Esophagus (tissue), 2 donors: ENCODE data around the gene GTF3A. TPM values are rescaled to one million over a fixed set of nuclear protein-coding genes. Genes with fewer than 3 reads are reported as not detected.

Source experiments
- H3K27ac ChIP-seq, 2 donors: one replicate each; pipeline ENCODE4 v1.5.1; 2013; ENCODE audit warnings: low read depth in 2 of 2, mild to moderate bottlenecking in 2 of 2, inconsistent platforms in 1 of 2, low read length in 1 of 2, moderate library complexity in 1 of 2
- H3K27me3 ChIP-seq, 2 donors: one replicate each; pipeline ENCODE4 v1.6.1; 2013; ENCODE audit warnings: low read length in 2 of 2, control low read depth in 1 of 2, mild to moderate bottlenecking in 1 of 2; ENCODE audit not compliant: insufficient read depth in 2 of 2, control insufficient read depth in 1 of 2
- H3K36me3 ChIP-seq, 2 donors: one replicate each; pipeline ENCODE4 v1.6.1; 2013; ENCODE audit warnings: low read length in 1 of 2; ENCODE audit not compliant: control insufficient read depth in 2 of 2, insufficient read depth in 2 of 2
- H3K4me1 ChIP-seq, 2 donors: one replicate each; pipeline ENCODE4 v1.6.1; 2013; ENCODE audit warnings: low read length in 1 of 2; ENCODE audit not compliant: control insufficient read depth in 2 of 2, insufficient read depth in 2 of 2
- H3K4me3 ChIP-seq, 2 donors: one replicate each; pipeline ENCODE4 v1.5.1; 2013; ENCODE audit warnings: low read length in 2 of 2, mild to moderate bottlenecking in 2 of 2, low read depth in 1 of 2, moderate library complexity in 1 of 2
- H3K9me3 ChIP-seq, 2 donors: one replicate each; pipeline ENCODE4 v1.6.1; 2013; ENCODE audit warnings: mild to moderate bottlenecking in 2 of 2, low read depth in 1 of 2, low read length in 1 of 2, moderate library complexity in 1 of 2; ENCODE audit not compliant: control insufficient read depth in 2 of 2, insufficient read depth in 1 of 2
- WGBS, 2 donors: extraction: QIAGEN DNeasy Blood & Tissue Kit; methylation state at CpG; one replicate each; pipeline ENCODE4 v1.1.7; 2013; 5-methylcytosine and 5-hydroxymethylcytosine counted together
- polyA plus RNA-seq, 2 donors: library from polyadenylated mRNA; stranded (reverse); fragments of 200-250 nt; gene quantifications; one replicate each; pipeline ENCODE4 v1.2.3, GENCODE V29; 2013
- donor health status: healthy with polysubstance abuse.
- donor health status: Bipolar disorder and iron deficiency.

GTF3A gene
- polyA plus RNA-seq, 2 donors = 80.4 to 147 TPM

GRCh38 chr13:27403727-27404385 is 20.6 kb upstream of the GTF3A start:
- H3K36me3 ChIP-seq = no peaks in the 10 kb centered on the region
- no peaks in the 10 kb centered on the region for H3K9me3 ChIP-seq
- H3K27me3 ChIP-seq = no peaks in the 10 kb centered on the region
- H3K4me3 ChIP-seq = no peak overlapping the region
- H3K4me1 ChIP-seq = peaks cover 0 to 6% of the 10 kb centered on the region in 2 donors
- peak overlapping the region; percentile 1 to 59 for H3K27ac ChIP-seq
- 55 to 75% methylated on average over 10 of the region's 10 CpGs for WGBS, 2 donors

- no peaks in the 10 kb centered on the region for H3K9me3 ChIP-seq
- no peaks in the 10 kb centered on the region for H3K27me3 ChIP-seq
- peaks cover 0 to 6% of the 10 kb centered on the region in 2 donors for H3K4me1 ChIP-seq
- H3K36me3 ChIP-seq = no peaks in the 10 kb centered on the region
- no peak overlapping the region for H3K27ac ChIP-seq
- 68 to 86% methylated on average over 17 of the region's 17 CpGs for WGBS, 2 donors
- H3K4me3 ChIP-seq = no peak overlapping the region
Observed at GRCh38 chr13:27404680-27405079, 19.7 kb upstream of the GTF3A start.

GRCh38 chr13:27405546-27406134 is 18.8 kb upstream of the GTF3A start:
- H3K36me3 ChIP-seq = no peaks in the 10 kb centered on the region
- peaks cover 0 to 6% of the 10 kb centered on the region in 2 donors for H3K4me1 ChIP-seq
- H3K27ac ChIP-seq = no peak overlapping the region
- no peaks in the 10 kb centered on the region for H3K27me3 ChIP-seq
- WGBS, 2 donors = 86 to 87% methylated on average over 5 of the region's 5 CpGs
- no peak overlapping the region for H3K4me3 ChIP-seq
- no peaks in the 10 kb centered on the region for H3K9me3 ChIP-seq

- peaks cover 0 to 5% of the 10 kb centered on the region in 2 donors for H3K4me1 ChIP-seq
- no peaks in the 10 kb centered on the region for H3K36me3 ChIP-seq
- 83% methylated on average over 12 of the region's 12 CpGs for WGBS, 2 donors
- no peaks in the 10 kb centered on the region for H3K9me3 ChIP-seq
- no peaks in the 10 kb centered on the region for H3K27me3 ChIP-seq
- no peak overlapping the region for H3K27ac ChIP-seq
- H3K4me3 ChIP-seq = no peak overlapping the region
Observed at GRCh38 chr13:27406178-27406939, 18.1 kb upstream of the GTF3A start.

GRCh38 chr13:27408074-27408473 is 16.3 kb upstream of the GTF3A start:
- Histone ChIP-seq H3K36me3 (no peaks in the 10 kb centered on the region), H3K9me3 (no peaks in the 10 kb centered on the region), H3K27ac (no peak overlapping the region), H3K4me3 (no peak overlapping the region), H3K27me3 (no peaks in the 10 kb centered on the region), H3K4me1 (peaks cover 0 to 4% of the 10 kb centered on the region in 2 donors)
- WGBS, 2 donors = 65 to 79% methylated on average over 4 of the region's 4 CpGs

- 81 to 84% methylated on average over 2 of the region's 2 CpGs for WGBS, 2 donors
- no peaks in the 10 kb centered on the region for H3K9me3 ChIP-seq
- no peaks in the 10 kb centered on the region for H3K36me3 ChIP-seq
- H3K4me1 ChIP-seq = no peaks in the 10 kb centered on the region
- no peak overlapping the region for H3K4me3 ChIP-seq
- H3K27ac ChIP-seq = no peak overlapping the region
- H3K27me3 ChIP-seq = no peaks in the 10 kb centered on the region
Observed at GRCh38 chr13:27409013-27409412, 15.4 kb upstream of the GTF3A start.

GRCh38 chr13:27411341-27411740 is 13.1 kb upstream of the GTF3A start:
- no peak overlapping the region for H3K4me3 ChIP-seq
- H3K27ac ChIP-seq = no peak overlapping the region
- no peaks in the 10 kb centered on the region for H3K27me3 ChIP-seq
- WGBS, 2 donors = 69 to 71% methylated on average over 3 of the region's 3 CpGs
- H3K4me1 ChIP-seq = no peaks in the 10 kb centered on the region
- H3K36me3 ChIP-seq = no peaks in the 10 kb centered on the region
- no peaks in the 10 kb centered on the region for H3K9me3 ChIP-seq

GRCh38 chr13:27415116-27415515 is 9.3 kb upstream of the GTF3A start:
- Histone ChIP-seq H3K36me3 (no peaks in the 10 kb centered on the region), H3K27me3 (peaks cover 0 to 3% of the 10 kb centered on the region in 2 donors), H3K4me3 (no peak overlapping the region), H3K9me3 (no peaks in the 10 kb centered on the region), H3K27ac (no peak overlapping the region), H3K4me1 (no peaks in the 10 kb centered on the region)
- 76 to 78% methylated on average over 1 of the region's 1 CpG for WGBS, 2 donors

GRCh38 chr13:27419328-27419727 is 5.1 kb upstream of the GTF3A start:
- Histone ChIP-seq H3K9me3 (no peaks in the 10 kb centered on the region), H3K4me3 (no peak overlapping the region), H3K36me3 (no peaks in the 10 kb centered on the region), H3K27me3 (peaks cover 0 to 3% of the 10 kb centered on the region in 2 donors), H3K27ac (no peak overlapping the region), H3K4me1 (no peaks in the 10 kb centered on the region)
- 69 to 90% methylated on average over 1 of the region's 1 CpG for WGBS, 2 donors
